WERI-Rb-1 (cell line): ENCODE data around the gene SMIM24.
"Not testable (repeated sequence)": the region's sequence is repeated elsewhere in the genome, so short reads cannot be mapped to it uniquely, and the experiment has no call there.

Experiments
- DNase-seq: peaks from one replicate; pipeline ENCODE4 v3.0.0-alpha.2; 2020
- H3K27ac ChIP-seq: fragments of 250-450 bp; sonication (Bioruptor Pico); 2 replicates; pipeline ENCODE4 v1.5.1; 2020; ENCODE audit warnings: mild to moderate bottlenecking, moderate library complexity
- H3K27me3 ChIP-seq: fragments of 250-450 bp; sonication (Bioruptor Pico); 2 replicates; pipeline ENCODE4 v1.5.1; 2021; ENCODE audit warnings: mild to moderate bottlenecking, low read depth, moderate library complexity; ENCODE audit not compliant: insufficient read depth, severe bottlenecking
- H3K36me3 ChIP-seq: fragments of 250-450 bp; sonication (Bioruptor Pico); 2 replicates; pipeline ENCODE4 v1.5.1; 2020; ENCODE audit warnings: mild to moderate bottlenecking, moderate library complexity
- H3K4me3 ChIP-seq: 2 replicates; pipeline ENCODE4 v1.5.1; 2011; ENCODE audit warnings: low read depth, mild to moderate bottlenecking, control low read depth, low read length
- H3K9me3 ChIP-seq: fragments of 250-450 bp; sonication (Bioruptor Pico); 2 replicates; pipeline ENCODE4 v1.5.1; 2021; ENCODE audit warnings: mild to moderate bottlenecking, moderate library complexity; ENCODE audit not compliant: severe bottlenecking
- CTCF ChIP-seq: IDR thresholded peaks from 2 replicates; pipeline ENCODE4 v1.5.1; 2011; ENCODE audit warnings: low read depth, mild to moderate bottlenecking, control low read depth, inconsistent platforms, low read length

SMIM24 gene

GRCh38 chr19:3434630-3435553 lies 45.4 kb downstream of the SMIM24 start:
- Histone ChIP-seq H3K27ac (no peak overlapping the region), H3K9me3 (no peaks in the 10 kb centered on the region), H3K36me3 (peaks cover 53% of the 10 kb centered on the region), H3K4me3 (no peak overlapping the region), H3K27me3 (no peaks in the 10 kb centered on the region)
- no peak for DNase-seq
- no peak for TF ChIP-seq CTCF

GRCh38 chr19:3433805-3434540 lies 46.4 kb downstream of the SMIM24 start:
- H3K4me3 ChIP-seq, result no peak overlapping the region
- no peaks in the 10 kb centered on the region for H3K27me3 ChIP-seq
- no peak overlapping the region for H3K27ac ChIP-seq
- TF ChIP-seq CTCF, result no peak
- H3K9me3 ChIP-seq, result no peaks in the 10 kb centered on the region
- peaks cover 53% of the 10 kb centered on the region for H3K36me3 ChIP-seq
- no peak for DNase-seq

GRCh38 chr19:3433313-3433712 lies 47.0 kb downstream of the SMIM24 start:
- H3K36me3 ChIP-seq, result peaks cover 48% of the 10 kb centered on the region
- H3K4me3 ChIP-seq, result no peak overlapping the region
- TF ChIP-seq CTCF, result no peak
- no peaks in the 10 kb centered on the region for H3K9me3 ChIP-seq
- no peak overlapping the region for H3K27ac ChIP-seq
- H3K27me3 ChIP-seq, result no peaks in the 10 kb centered on the region
- no peak for DNase-seq

GRCh38 chr19:3431760-3432397 lies 48.4 kb downstream of the SMIM24 start:
- TF ChIP-seq CTCF, result no peak
- DNase-seq, result no peak
- Histone ChIP-seq H3K4me3 (no peak overlapping the region), H3K27me3 (no peaks in the 10 kb centered on the region), H3K36me3 (peaks cover 47% of the 10 kb centered on the region), H3K9me3 (no peaks in the 10 kb centered on the region), H3K27ac (no peak overlapping the region)

- H3K27ac ChIP-seq, H3K9me3 ChIP-seq, DNase-seq, H3K4me3 ChIP-seq, H3K27me3 ChIP-seq: not testable (repeated sequence)
- H3K36me3 ChIP-seq, result peaks cover 43% of the 10 kb centered on the region
Measured at GRCh38 chr19:3430366-3430680, 50.0 kb downstream of the SMIM24 start.

- no peak overlapping the region for H3K27ac ChIP-seq
- H3K36me3 ChIP-seq, result peaks cover 17% of the 10 kb centered on the region
- TF ChIP-seq CTCF, result no peak
- no peaks in the 10 kb centered on the region for H3K27me3 ChIP-seq
- H3K9me3 ChIP-seq, result no peaks in the 10 kb centered on the region
- no peak overlapping the region for H3K4me3 ChIP-seq
- no peak for DNase-seq
Measured at GRCh38 chr19:3426433-3426832, 53.9 kb downstream of the SMIM24 start.
